ENCODE results near the gene ABCA13.

Gene ABCA13

GRCh38 chr7:48300301-48300700 lies 129.0 kb downstream of the ABCA13 start:
- DNase-seq (ENCODE audit: low read depth), result no peak

- DNase-seq (ENCODE audit: low read depth), result no peak
Measured at GRCh38 chr7:48301201-48301600, 129.9 kb downstream of the ABCA13 start.

GRCh38 chr7:48304641-48305040 lies 133.4 kb downstream of the ABCA13 start:
- no peak for DNase-seq (ENCODE audit: low read depth)

GRCh38 chr7:48305661-48306060 lies 134.4 kb downstream of the ABCA13 start:
- no peak for DNase-seq (ENCODE audit: low read depth)

GRCh38 chr7:48307041-48307714 lies 135.9 kb downstream of the ABCA13 start:
- DNase-seq (ENCODE audit: low read depth), result no peak

GRCh38 chr7:48309720-48310119 lies 138.5 kb downstream of the ABCA13 start:
- DNase-seq (ENCODE audit: low read depth), result no peak

- no peak for DNase-seq (ENCODE audit: low read depth)
Measured at GRCh38 chr7:48311464-48312100, 140.3 kb downstream of the ABCA13 start.

GRCh38 chr7:48312151-48312550 lies 140.9 kb downstream of the ABCA13 start:
- no peak for DNase-seq (ENCODE audit: low read depth)

- no peak for DNase-seq (ENCODE audit: low read depth)
Measured at GRCh38 chr7:48316768-48317167, 145.5 kb downstream of the ABCA13 start.

GRCh38 chr7:48317360-48317759 lies 146.1 kb downstream of the ABCA13 start:
- DNase-seq (ENCODE audit: low read depth), result no peak

GRCh38 chr7:48321319-48322010 lies 150.2 kb downstream of the ABCA13 start:
- no peak for DNase-seq (ENCODE audit: low read depth)

GRCh38 chr7:48337012-48337621 lies 165.9 kb downstream of the ABCA13 start:
- DNase-seq (ENCODE audit: low read depth), result no peak

GRCh38 chr7:48337781-48338180 lies 166.5 kb downstream of the ABCA13 start:
- no peak for DNase-seq (ENCODE audit: low read depth)

GRCh38 chr7:48347230-48347825 lies 176.1 kb downstream of the ABCA13 start:
- no peak for DNase-seq (ENCODE audit: low read depth)

GRCh38 chr7:48350515-48350914 lies 179.3 kb downstream of the ABCA13 start:
- DNase-seq (ENCODE audit: low read depth), result no peak

GRCh38 chr7:48351900-48352299 lies 180.6 kb downstream of the ABCA13 start:
- no peak for DNase-seq (ENCODE audit: low read depth)

GRCh38 chr7:48355346-48355745 lies 184.1 kb downstream of the ABCA13 start:
- no peak for DNase-seq (ENCODE audit: low read depth)

- DNase-seq (ENCODE audit: low read depth), result no peak
Measured at GRCh38 chr7:48360574-48360973, 189.3 kb downstream of the ABCA13 start.

- no peak for DNase-seq (ENCODE audit: low read depth)
Measured at GRCh38 chr7:48363174-48363573, 191.9 kb downstream of the ABCA13 start.

- no peak for DNase-seq (ENCODE audit: low read depth)
Measured at GRCh38 chr7:48365010-48365409, 193.8 kb downstream of the ABCA13 start.

- DNase-seq (ENCODE audit: low read depth), result no peak
Measured at GRCh38 chr7:48366096-48366495, 194.8 kb downstream of the ABCA13 start.

GRCh38 chr7:48376263-48376662 lies 205.0 kb downstream of the ABCA13 start:
- no peak for DNase-seq (ENCODE audit: low read depth)

- DNase-seq (ENCODE audit: low read depth), result no peak
Measured at GRCh38 chr7:48380921-48381320, 209.7 kb downstream of the ABCA13 start.
